GM12873 (cell line): ENCODE measurements around the gene PTF1A.

ENCODE experiments used
- TF ChIP-seq, protein P1 (sequence below): IDR thresholded peaks from 2 replicates; pipeline ENCODE4 v1.5.1; 2012; ENCODE audit warnings: low read depth, mild to moderate bottlenecking, moderate library complexity, low read length, control low read depth; ENCODE audit not compliant: insufficient read depth; ENCODE audit errors: missing control alignments

The PTF1A gene

DNA sequence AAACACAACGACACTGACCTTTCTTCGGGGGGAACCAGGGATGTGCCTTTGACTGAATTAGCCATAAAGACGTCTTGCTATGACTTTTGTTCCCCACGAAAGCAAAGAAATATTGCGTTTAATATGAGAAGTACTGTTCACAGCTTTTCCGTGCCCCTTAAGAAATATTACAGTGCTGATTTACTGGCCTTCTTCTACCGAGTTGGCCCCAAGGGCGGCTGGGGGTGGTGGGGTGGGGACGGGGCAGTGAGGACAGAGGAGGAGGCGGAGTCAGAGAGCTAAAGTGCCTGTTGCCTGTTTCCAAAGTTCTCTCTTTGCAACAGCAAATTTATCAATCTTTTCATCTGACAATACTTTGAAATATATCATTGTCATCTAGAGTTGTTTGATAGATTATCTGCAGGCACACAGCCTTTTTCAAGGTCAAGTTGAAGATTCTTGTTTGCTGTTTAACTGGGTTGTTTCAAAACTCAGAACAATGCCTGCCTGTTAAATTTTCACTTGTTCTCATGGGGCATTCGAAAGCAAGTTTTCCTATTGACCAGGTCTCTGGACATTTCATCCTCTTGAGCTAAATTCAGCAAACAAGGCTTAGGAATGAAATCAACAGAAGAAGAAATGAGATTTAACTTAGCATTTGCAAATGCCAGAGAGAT is 9.0 kb downstream of the PTF1A start:
- TF ChIP-seq, protein P1, sequence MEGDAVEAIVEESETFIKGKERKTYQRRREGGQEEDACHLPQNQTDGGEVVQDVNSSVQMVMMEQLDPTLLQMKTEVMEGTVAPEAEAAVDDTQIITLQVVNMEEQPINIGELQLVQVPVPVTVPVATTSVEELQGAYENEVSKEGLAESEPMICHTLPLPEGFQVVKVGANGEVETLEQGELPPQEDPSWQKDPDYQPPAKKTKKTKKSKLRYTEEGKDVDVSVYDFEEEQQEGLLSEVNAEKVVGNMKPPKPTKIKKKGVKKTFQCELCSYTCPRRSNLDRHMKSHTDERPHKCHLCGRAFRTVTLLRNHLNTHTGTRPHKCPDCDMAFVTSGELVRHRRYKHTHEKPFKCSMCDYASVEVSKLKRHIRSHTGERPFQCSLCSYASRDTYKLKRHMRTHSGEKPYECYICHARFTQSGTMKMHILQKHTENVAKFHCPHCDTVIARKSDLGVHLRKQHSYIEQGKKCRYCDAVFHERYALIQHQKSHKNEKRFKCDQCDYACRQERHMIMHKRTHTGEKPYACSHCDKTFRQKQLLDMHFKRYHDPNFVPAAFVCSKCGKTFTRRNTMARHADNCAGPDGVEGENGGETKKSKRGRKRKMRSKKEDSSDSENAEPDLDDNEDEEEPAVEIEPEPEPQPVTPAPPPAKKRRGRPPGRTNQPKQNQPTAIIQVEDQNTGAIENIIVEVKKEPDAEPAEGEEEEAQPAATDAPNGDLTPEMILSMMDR = no peak

DNA sequence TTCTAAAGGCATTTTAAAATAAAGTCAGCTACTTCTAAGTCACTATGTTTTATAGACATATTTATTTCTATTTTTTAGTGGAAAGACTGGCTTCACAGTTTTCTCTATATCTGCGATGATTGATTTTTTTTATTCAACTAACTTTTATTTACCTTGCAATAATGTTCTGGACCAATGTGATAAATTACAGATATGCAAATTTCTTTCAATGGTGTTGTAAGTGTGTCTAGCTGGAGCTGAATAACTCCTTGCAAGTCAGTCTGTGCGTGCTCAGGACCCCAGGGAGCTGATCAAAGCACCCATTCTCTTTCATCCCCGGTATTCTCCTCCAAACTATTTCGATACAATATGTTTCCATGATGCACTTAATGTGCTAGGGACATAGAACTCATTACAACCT is 9.7 kb downstream of the PTF1A start:
- TF ChIP-seq, protein P1 = no peak

DNA sequence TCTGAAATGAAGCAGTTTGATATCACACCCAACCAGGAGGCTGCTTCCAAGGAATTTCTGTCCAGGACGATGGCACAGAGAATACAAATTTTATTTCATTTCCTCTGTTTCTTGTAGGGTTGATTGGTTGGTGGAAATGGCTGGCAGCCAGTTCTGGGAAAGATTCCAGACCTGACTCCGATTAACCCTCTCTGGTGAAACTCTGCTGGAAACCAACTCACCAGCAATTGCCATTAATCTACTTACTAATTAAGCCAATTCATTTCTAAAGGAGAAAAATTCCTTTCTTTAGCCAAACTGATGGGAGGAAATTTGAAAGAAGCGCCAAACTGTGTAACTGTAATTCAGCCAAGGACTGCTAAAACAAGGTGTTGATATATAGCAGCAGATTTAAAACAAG is 10.7 kb downstream of the PTF1A start:
- TF ChIP-seq, protein P1 = no peak

DNA sequence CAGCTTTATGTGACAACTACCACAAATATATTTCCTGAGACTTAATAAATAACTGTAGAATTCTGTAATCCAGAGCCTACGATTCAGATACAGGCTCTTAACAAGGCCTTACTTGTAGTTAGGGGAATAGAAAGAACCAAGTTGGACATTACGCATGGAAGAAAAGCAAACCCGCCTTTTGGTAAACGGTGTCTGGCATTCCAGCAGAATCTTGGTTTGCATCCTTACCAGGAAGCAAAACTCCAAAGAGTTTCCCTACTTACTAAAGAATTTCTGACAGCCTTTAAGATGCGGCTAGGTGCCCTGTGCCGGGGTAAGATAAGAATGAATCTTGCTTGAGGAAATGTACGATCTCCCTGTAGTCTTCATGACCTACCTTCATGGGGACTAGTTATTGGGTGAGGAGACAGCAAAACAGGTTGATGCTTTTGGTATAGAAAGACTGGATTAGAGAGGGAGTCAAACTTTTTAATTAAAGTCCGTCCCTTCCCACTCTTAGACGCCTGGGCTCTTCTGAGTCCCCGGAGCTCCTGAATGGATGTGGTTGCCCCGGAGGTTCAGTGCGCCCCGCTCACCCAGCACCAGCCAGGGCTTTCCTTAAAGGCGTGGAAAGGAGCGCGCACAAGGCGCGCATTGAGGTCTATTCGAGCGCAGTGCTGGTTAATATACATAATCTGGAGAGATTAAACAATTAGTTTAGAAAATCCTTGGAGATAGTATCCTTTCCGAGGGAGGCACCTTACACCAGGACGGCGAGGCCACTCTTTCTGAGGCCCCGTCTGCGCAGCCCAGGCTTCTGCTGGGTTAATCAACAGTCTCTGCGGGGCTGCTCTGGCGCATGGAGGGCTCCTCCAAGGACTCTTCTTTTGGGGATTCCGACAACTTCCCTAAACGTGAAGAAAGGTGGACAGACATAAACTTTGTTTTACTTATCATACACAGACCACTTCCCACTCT is 11.5 kb downstream of the PTF1A start:
- TF ChIP-seq, protein P1 = no peak

DNA sequence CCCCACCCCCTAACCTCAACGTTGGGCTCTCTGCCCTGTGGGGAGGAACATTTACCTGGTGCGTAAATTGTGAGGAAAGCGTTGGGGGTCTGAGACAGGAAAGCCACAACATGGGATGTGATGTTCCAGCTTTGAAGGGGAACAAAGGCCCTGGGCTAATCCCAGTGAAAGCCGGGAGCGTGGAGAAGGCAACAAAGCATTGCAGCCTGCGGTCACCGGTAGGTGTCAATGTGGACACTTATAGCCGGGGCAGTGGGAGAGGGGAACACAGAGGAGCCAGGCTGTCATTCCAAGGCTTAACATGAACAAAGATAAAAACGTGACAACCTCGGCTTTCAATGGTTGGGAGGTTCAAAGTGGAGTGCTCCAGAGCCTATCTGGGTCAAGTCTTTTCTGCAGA is 12.7 kb downstream of the PTF1A start:
- TF ChIP-seq, protein P1 = no peak

DNA sequence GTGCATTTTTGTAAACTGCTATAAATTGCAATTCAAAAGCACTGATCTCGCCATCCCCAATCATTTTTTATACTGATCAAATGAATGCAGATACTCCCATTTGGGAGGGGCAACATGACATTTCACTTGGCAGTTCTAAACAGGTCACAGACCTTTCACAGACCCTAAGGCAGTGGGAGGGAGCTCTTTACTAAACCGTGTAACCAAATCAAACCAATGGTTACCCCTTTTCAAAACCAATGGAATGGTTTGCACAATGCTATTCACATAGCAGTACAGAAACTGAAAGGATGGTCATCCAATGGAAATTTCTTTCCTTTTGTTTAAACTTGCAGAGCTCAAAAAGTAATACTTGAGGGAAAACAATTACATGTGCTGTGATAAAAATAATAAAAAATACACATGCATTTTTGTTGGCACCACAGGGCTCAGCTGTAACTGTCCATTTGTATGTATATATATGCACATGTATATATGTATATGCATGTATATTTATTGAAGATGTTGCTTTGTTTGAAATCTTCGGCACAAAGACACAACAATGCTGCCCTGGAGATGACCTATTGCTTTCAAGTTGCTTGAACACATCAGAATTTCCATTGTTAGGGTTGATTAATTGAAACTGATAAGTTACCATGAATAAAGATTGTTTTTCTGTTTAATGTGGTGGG is 14.0 kb downstream of the PTF1A start:
- TF ChIP-seq, protein P1 = no peak

DNA sequence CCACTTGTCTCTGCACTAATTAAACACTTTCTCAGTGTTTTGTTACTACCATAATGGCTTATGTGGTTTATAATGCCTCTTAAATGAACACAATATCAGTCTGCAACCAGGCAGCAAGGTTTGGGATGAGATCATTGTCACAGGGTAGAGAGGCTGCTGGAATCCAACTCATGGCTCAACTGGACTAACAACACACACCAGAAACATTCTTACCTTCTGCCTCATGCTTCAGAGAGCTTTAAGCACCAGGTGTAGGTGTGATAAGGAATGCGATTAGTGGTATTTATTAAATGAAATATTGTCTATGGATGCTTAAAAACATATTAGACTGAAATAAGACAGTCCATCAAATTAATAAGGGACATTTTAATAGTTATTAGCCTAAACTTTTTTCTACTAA is 25.4 kb downstream of the PTF1A start:
- TF ChIP-seq, protein P1 = no peak
